ENCODE data around the gene DIAPH1.

DNA sequence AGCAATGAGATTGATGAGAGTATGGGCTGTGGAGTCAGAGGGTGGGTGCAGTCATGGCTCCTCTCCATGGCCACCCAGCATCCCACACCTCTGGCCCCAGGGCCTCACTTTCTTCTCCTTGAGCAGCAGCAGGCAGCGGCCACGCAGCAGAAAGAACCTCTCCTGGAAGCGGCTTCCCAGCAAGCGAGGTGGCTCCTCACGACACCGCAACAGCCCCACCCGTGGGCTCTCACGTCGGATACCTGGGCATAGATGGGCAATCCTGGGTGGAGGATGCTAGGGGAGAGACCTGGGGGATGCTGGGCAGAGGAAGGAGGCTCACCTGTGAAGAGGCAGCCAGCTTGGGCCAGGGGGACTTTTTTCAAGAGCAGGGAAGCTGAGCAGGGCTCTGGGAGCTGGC is 37.6 kb upstream of the DIAPH1 start:
- TF ChIP-seq, protein P1, sequence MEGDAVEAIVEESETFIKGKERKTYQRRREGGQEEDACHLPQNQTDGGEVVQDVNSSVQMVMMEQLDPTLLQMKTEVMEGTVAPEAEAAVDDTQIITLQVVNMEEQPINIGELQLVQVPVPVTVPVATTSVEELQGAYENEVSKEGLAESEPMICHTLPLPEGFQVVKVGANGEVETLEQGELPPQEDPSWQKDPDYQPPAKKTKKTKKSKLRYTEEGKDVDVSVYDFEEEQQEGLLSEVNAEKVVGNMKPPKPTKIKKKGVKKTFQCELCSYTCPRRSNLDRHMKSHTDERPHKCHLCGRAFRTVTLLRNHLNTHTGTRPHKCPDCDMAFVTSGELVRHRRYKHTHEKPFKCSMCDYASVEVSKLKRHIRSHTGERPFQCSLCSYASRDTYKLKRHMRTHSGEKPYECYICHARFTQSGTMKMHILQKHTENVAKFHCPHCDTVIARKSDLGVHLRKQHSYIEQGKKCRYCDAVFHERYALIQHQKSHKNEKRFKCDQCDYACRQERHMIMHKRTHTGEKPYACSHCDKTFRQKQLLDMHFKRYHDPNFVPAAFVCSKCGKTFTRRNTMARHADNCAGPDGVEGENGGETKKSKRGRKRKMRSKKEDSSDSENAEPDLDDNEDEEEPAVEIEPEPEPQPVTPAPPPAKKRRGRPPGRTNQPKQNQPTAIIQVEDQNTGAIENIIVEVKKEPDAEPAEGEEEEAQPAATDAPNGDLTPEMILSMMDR (IDR thresholded peaks at IDR 0.05), result no peak
- TF ChIP-seq POLR2A (IDR thresholded peaks at IDR 0.05), result no peak

All from vagina (tissue), 2 donors.